Measurements from ENCODE around the gene LASP1. TPM values are rescaled to one million over a fixed set of nuclear protein-coding genes. Genes with fewer than 3 reads are reported as not detected.

Gene LASP1
- total and polyA plus RNA-seq, 2 of the 4 experiments (the other 2 are of a cell fraction) = 79.8 to 262 TPM

GRCh38 chr17:38900978-38901656, 31.3 kb downstream of the LASP1 start (continued):
- TF ChIP-seq USF2 (IDR thresholded peaks at IDR 0.05; ENCODE audit: low read depth, low read length) (no peak), RFX5 (IDR thresholded peaks at IDR 0.05; ENCODE audit: low read depth, low read length) (no peak)

- intact Hi-C loops (cut with micrococcal nuclease) (no loop called here), dilution Hi-C loops (cut with HindIII; ENCODE audit: low sequenced_read_pairs, unreplicated experiment) (no loop called here), in situ Hi-C loops (cut with MboI; ENCODE audit: low sequenced_read_pairs) (no loop called here)
- ChIA-PET POLR2A (ENCODE audit: unreplicated experiment) (no interaction called here), CTCF (no interaction called here)
- Histone ChIP-seq H4K91ac (ENCODE audit: insufficient read depth, low read depth, low read length) (no peak overlapping the region), H2AK9ac (replicated peaks; ENCODE audit: low read depth, low read length, poor library complexity) (no peak overlapping the region), H3K4me2 (ENCODE audit: low read depth, low read length) (no peak overlapping the region), H4K5ac (ENCODE audit: low read depth, low read length) (no peak overlapping the region), H3K27ac (ENCODE audit: insufficient read depth, low read length) (no peak overlapping the region), H2BK20ac (ENCODE audit: low read depth, low read length) (no peak overlapping the region), H3K14ac (replicated peaks; ENCODE audit: low read depth, low read length) (no peak overlapping the region), H3K23ac (ENCODE audit: low read depth, low read length) (no peak overlapping the region), H3K79me1 (ENCODE audit: low read depth in 1 of 2, low read length in 2 of 2) (peaks cover 31 to 83% of the 10 kb centered on the region in 2 experiments), H3K4me3 (ENCODE audit: insufficient read depth, low read depth, low read length) (no peak overlapping the region), H3K27me3 (ENCODE audit: control insufficient read depth, insufficient read depth, low read length) (no peaks in the 10 kb centered on the region), H3K4me1 (ENCODE audit: control insufficient read depth, insufficient read depth, low read length) (peaks cover 24% of the 10 kb centered on the region), H2BK15ac (ENCODE audit: low read depth, low read length) (no peak overlapping the region), H2BK5ac (ENCODE audit: low read depth, low read length, poor library complexity, severe bottlenecking) (no peak overlapping the region), H3K36me3 (ENCODE audit: control insufficient read depth, insufficient read depth, low read length) (peaks cover 61% of the 10 kb centered on the region), H4K8ac (ENCODE audit: low read depth in 2 of 2, low read length in 2 of 2) (no peak overlapping the region), H3K4ac (ENCODE audit: low read depth, low read length) (no peak overlapping the region), H2AK5ac (ENCODE audit: low read depth, low read length) (no peak overlapping the region), H3K9me1 (ENCODE audit: insufficient read depth, low read length) (peaks cover 34% of the 10 kb centered on the region), H2AFZ (replicated peaks; ENCODE audit: low read length, poor library complexity) (no peak overlapping the region), H3K9ac (ENCODE audit: low read depth, low read length) (no peak overlapping the region), H3K56ac (ENCODE audit: extremely low read depth, insufficient read depth, low read length) (no peak overlapping the region), H3K9me3 (ENCODE audit: control insufficient read depth, insufficient read depth, low read length) (no peaks in the 10 kb centered on the region), H2BK120ac (ENCODE audit: low read depth, low read length) (no peak overlapping the region), H3K18ac (ENCODE audit: low read depth, low read length) (no peak overlapping the region), H4K20me1 (ENCODE audit: insufficient read depth, low read length) (peaks cover 95% of the 10 kb centered on the region)
- ATAC-seq (ENCODE audit: low read depth) (no peak), DNase-seq (no peak)
- 100% methylated on average over 1 of the region's 6 CpGs; no CpG with 5 or more reads in 1 of the 2 experiments for WGBS, 2 experiments (ENCODE audit: extremely low coverage in 2 of 2, insufficient read length in 1 of 2)
- no TSS peak for BruUV-seq (replicated peaks)
- TF ChIP-seq CTCF (conservative IDR thresholded peaks at IDR 0.05; ENCODE audit: low read depth, low read length) (no peak), BHLHE40 (IDR thresholded peaks at IDR 0.05; ENCODE audit: low read depth, low read length) (no peak), MXI1 (IDR thresholded peaks at IDR 0.05; ENCODE audit: borderline replicate concordance, low read depth, low read length) (no peak), CHD1 (IDR thresholded peaks at IDR 0.05; ENCODE audit: low read depth, low read length) (no peak), FOS (IDR thresholded peaks at IDR 0.05; ENCODE audit: low read depth, low read length) (no peak), NFE2L2 (IDR thresholded peaks at IDR 0.05; ENCODE audit: low read depth, low read length) (no peak), ELK1 (IDR thresholded peaks at IDR 0.05; ENCODE audit: borderline replicate concordance, low read depth, low read length) (no peak), RAD21 (IDR thresholded peaks at IDR 0.05; ENCODE audit: low read length) (no peak), MAZ (IDR thresholded peaks at IDR 0.05; ENCODE audit: borderline replicate concordance, low read depth, low read length) (no peak), MAFK (IDR thresholded peaks at IDR 0.05; ENCODE audit: low read depth, low read length) (no peak), RCOR1 (IDR thresholded peaks at IDR 0.05; ENCODE audit: insufficient replicate concordance, low read length) (no peak)
Measured at GRCh38 chr17:38903404-38903803, 33.5 kb downstream of the LASP1 start.

Data from IMR-90 (cell line).